B cell (primary cell): ENCODE data around the gene PLD4. TPM values are rescaled to one million over a fixed set of nuclear protein-coding genes. Genes with fewer than 3 reads are reported as not detected.

Experiments used
- ATAC-seq: fragments of 200-7000 bp; cut with Tn5 transposase; one replicate; pipeline ENCODE4 v1.10.0; 2021; ENCODE audit warnings: low read depth, mild to moderate bottlenecking, moderate number of reproducible peaks, moderate library complexity
- CTCF ChIA-PET: fragments of 350-600 bp; sonication (Branson Sonifier 250); formaldehyde crosslinking; loops from one replicate; lab custom pipeline; 2021; ENCODE audit warnings: antibody characterized with exemption, inconsistent platforms; lab: Charles Lee
- POLR2A ChIA-PET: fragments of 350-600 bp; sonication (Branson Sonifier 250); formaldehyde crosslinking; loops from one replicate; lab custom pipeline; 2021; ENCODE audit warnings: antibody characterized with exemption; lab: Charles Lee
- DNase-seq: peaks from one replicate; pipeline ENCODE4 v3.0.0; 2013
- H2AFZ ChIP-seq: 2 replicates; pipeline ENCODE4 v1.6.1; 2012; ENCODE audit warnings: mild to moderate bottlenecking, low read depth, low read length; ENCODE audit not compliant: insufficient read depth, poor library complexity, severe bottlenecking
- H3K27ac ChIP-seq, 2 donors: 1 replicate in 1 of 2; 2 replicates in 1 of 2; pipeline ENCODE4 v1.5.1; 2012 to 2013; ENCODE audit warnings: low read length in 2 of 2, mild to moderate bottlenecking in 2 of 2, moderate library complexity in 1 of 2
- H3K27me3 ChIP-seq, 4 experiments: fragments of 200-600 bp in 1 of 4; sonication (generic) in 1 of 4; replicated peaks in 1 of 4; 1 replicate in 2 of 4; 2 replicates in 2 of 4; pipeline versions ENCODE4 v1.6.1 to v1.7.0; 2013 to 2016; ENCODE audit warnings: low read length in 3 of 4, mild to moderate bottlenecking in 2 of 4, mixed read lengths in 1 of 4, moderate library complexity in 1 of 4; ENCODE audit not compliant: insufficient read depth in 4 of 4, control insufficient read depth in 3 of 4; ENCODE audit errors: control extremely low read depth in 1 of 4
- H3K36me3 ChIP-seq, 2 experiments: replicated peaks in 1 of 2; 1 replicate in 1 of 2; 2 replicates in 1 of 2; pipeline versions ENCODE4 v1.6.1 to v1.7.1; 2013; ENCODE audit warnings: low read length in 1 of 2; ENCODE audit not compliant: insufficient read depth in 2 of 2, control insufficient read depth in 1 of 2; ENCODE audit errors: control extremely low read depth in 1 of 2, extremely low read depth in 1 of 2
- H3K4me1 ChIP-seq, 2 donors: fragments of 200-600 bp in 1 of 2; sonication (generic) in 1 of 2; 1 replicate in 1 of 2; 2 replicates in 1 of 2; pipeline versions ENCODE4 v1.5.1 to v1.6.1; 2013 to 2017; ENCODE audit warnings: low read length in 2 of 2; ENCODE audit not compliant: control insufficient read depth in 2 of 2, insufficient read depth in 2 of 2
- H3K4me2 ChIP-seq: replicated peaks from 2 replicates; pipeline ENCODE3; 2012; ENCODE audit warnings: mild to moderate bottlenecking, low read depth, low read length; ENCODE audit not compliant: poor library complexity, severe bottlenecking
- H3K4me3 ChIP-seq, 5 experiments: fragments of 200-600 bp in 1 of 5; sonication (generic) in 1 of 5; 1 replicate in 3 of 5; 2 replicates in 2 of 5; pipeline versions ENCODE4 v1.5.1 to v1.7.0; 2011 to 2016; ENCODE audit warnings: low read length in 4 of 5, mild to moderate bottlenecking in 4 of 5, low read depth in 2 of 5, control low read depth in 1 of 5, moderate library complexity in 1 of 5; ENCODE audit not compliant: insufficient read depth in 1 of 5; ENCODE audit errors: control extremely low read depth in 1 of 5, extremely low read depth in 1 of 5
- H3K79me2 ChIP-seq: fragments of 200-600 bp; sonication (generic); one replicate; pipeline ENCODE4 v1.6.0; 2016; ENCODE audit warnings: low read length; ENCODE audit not compliant: control insufficient read depth, insufficient read depth
- H3K9ac ChIP-seq: fragments of 200-600 bp; sonication (generic); 2 replicates; pipeline ENCODE4 v1.6.1; 2017; ENCODE audit warnings: mild to moderate bottlenecking, low read length, moderate library complexity
- H3K9me3 ChIP-seq, 3 donors: one replicate each; pipeline versions ENCODE4 v1.6.1 to v1.7.1; 2013; ENCODE audit warnings: low read length in 2 of 3; ENCODE audit not compliant: control insufficient read depth in 2 of 3, insufficient read depth in 1 of 3; ENCODE audit errors: control extremely low read depth in 1 of 3
- H4K20me1 ChIP-seq: 2 replicates; pipeline ENCODE4 v1.6.0; 2012; ENCODE audit warnings: mild to moderate bottlenecking, low read length; ENCODE audit not compliant: insufficient read depth, control insufficient read depth, poor library complexity, severe bottlenecking
- H3K27ac Mint-ChIP-seq: one replicate; pipeline ENCODE4 v1.8.0; 2021; ENCODE audit warnings: mixed read lengths
- H3K27me3 Mint-ChIP-seq: one replicate; pipeline ENCODE4 v1.8.0; 2021; ENCODE audit warnings: mixed read lengths
- H3K4me1 Mint-ChIP-seq: one replicate; pipeline ENCODE4 v1.8.0; 2021; ENCODE audit warnings: mixed read lengths
- H3K4me3 Mint-ChIP-seq: one replicate; pipeline ENCODE4 v1.8.0; 2021; ENCODE audit warnings: mixed read lengths
- H3K9me3 Mint-ChIP-seq: one replicate; pipeline ENCODE4 v1.8.0; 2022; ENCODE audit warnings: mixed read lengths; ENCODE audit not compliant: insufficient read depth
- CTCF ChIP-seq: fragments of 200-600 bp; IDR thresholded peaks from one replicate; pipeline ENCODE4 v1.8.0; 2022; ENCODE audit warnings: antibody characterized with exemption, mild to moderate bottlenecking
- EZH2 ChIP-seq: IDR thresholded peaks from 2 replicates; pipeline ENCODE4 v1.6.1; 2012; ENCODE audit warnings: borderline replicate concordance, low read depth, mild to moderate bottlenecking, moderate library complexity, low read length; ENCODE audit not compliant: insufficient read depth, poor library complexity, severe bottlenecking
- WGBS: methylation state at CpG from one replicate; pipeline ENCODE4 v1.1.5; 2013; ENCODE audit warnings: missing lambda C conversion rate; ENCODE audit not compliant: insufficient coverage; 5-methylcytosine and 5-hydroxymethylcytosine counted together
- intact Hi-C: fragments of 100-400 bp; cut with micrococcal nuclease; formaldehyde crosslinking; loops from one replicate; pipeline ENCODE4 v1.10.0; 2022
- polyA plus RNA-seq: library from polyadenylated mRNA; depleted of rRNA; stranded (reverse); fragments of >200 nt; gene quantifications from 2 replicates; pipeline ENCODE4 v1.2.3, GENCODE V29; 2012
- total RNA-seq, 2 donors: library from RNA; stranded (reverse); fragments of 120-200 nt in 1 of 2; gene quantifications; 1 replicate in 1 of 2; 2 replicates in 1 of 2; pipeline versions ENCODE4 v1.2.3 to v1.2.4, GENCODE V29; 2013 to 2022

The PLD4 gene
- total and polyA plus RNA-seq, 2 donors (not counting 1 experiment from before 2014, with no cell fraction given) = 49.9 to 79.7 TPM

- Mint-ChIP-seq H3K4me1 (peaks cover 10% of the 10 kb centered on the region), H3K9me3 (no peaks in the 10 kb centered on the region), H3K27ac (no peak overlapping the region), H3K27me3 (peaks cover 4% of the 10 kb centered on the region), H3K4me3 (no peak overlapping the region)
- Histone ChIP-seq H3K36me3 (peaks cover 0 to 2% of the 10 kb centered on the region in 2 experiments), H3K27me3 (peaks cover 0 to 7% (median 2%) of the 10 kb centered on the region in 4 experiments), H3K9me3 (no peaks in the 10 kb centered on the region), H3K4me3 (no peak overlapping the region), H3K4me1 (peaks cover 3 to 16% of the 10 kb centered on the region in 2 donors), H2AFZ (no peak overlapping the region), H3K79me2 (no peaks in the 10 kb centered on the region), H3K4me2 (no peak overlapping the region), H3K9ac (no peak overlapping the region), H3K27ac (no peak overlapping the region), H4K20me1 (no peaks in the 10 kb centered on the region)
- DNase-seq (no peak), ATAC-seq (no peak)
- TF ChIP-seq EZH2 = no peak
- no peak for TF ChIP-seq CTCF
- WGBS = 30% methylated on average over 2 of the region's 2 CpGs
- CTCF ChIA-PET = interaction anchor here (0.5 to 5.6 kb wide), 3 partner anchors 41 to 110 kb away, joined by 4 to 34 read pairs (median 4); no protein-coding TSS in a partner anchor
- intact Hi-C loops = no loop called here
- POLR2A ChIA-PET = no interaction called here
Measured at GRCh38 chr14:104935955-104936354, 11.3 kb downstream of the PLD4 start.

GRCh38 chr14:104936361-104937155 lies 11.9 kb downstream of the PLD4 start:
- Histone ChIP-seq H3K36me3 (peaks cover 0 to 2% of the 10 kb centered on the region in 2 experiments), H3K27me3 (peaks cover 0 to 7% (median 2%) of the 10 kb centered on the region in 4 experiments), H3K4me3 (no peak overlapping the region), H3K4me2 (no peak overlapping the region), H3K79me2 (no peaks in the 10 kb centered on the region), H3K4me1 (peaks cover 3 to 16% of the 10 kb centered on the region in 2 donors), H3K27ac (no peak overlapping the region), H3K9me3 (no peaks in the 10 kb centered on the region), H4K20me1 (no peaks in the 10 kb centered on the region), H2AFZ (no peak overlapping the region), H3K9ac (no peak overlapping the region)
- Mint-ChIP-seq H3K9me3 (no peaks in the 10 kb centered on the region), H3K27ac (no peak overlapping the region), H3K27me3 (peaks cover 4% of the 10 kb centered on the region), H3K4me1 (peaks cover 10% of the 10 kb centered on the region), H3K4me3 (no peak overlapping the region)
- ATAC-seq (no peak), DNase-seq (no peak)
- POLR2A ChIA-PET = no interaction called here
- CTCF ChIA-PET = interaction anchor here (1.0 to 5.6 kb wide), 3 partner anchors 39 to 150 kb away, joined by 3 to 34 read pairs (median 3); no protein-coding TSS in a partner anchor
- intact Hi-C loops = no loop called here
- WGBS = 53% methylated on average over 8 of the region's 10 CpGs
- TF ChIP-seq CTCF (no peak), EZH2 (no peak)
